Tracheal epithelial cell (primary cell): Measurements from ENCODE around the gene ATP6V1E1. TPM values are rescaled to one million over a fixed set of nuclear protein-coding genes. Genes with fewer than 3 reads are reported as not detected.

Source experiments
- total RNA-seq: library from RNA; depleted of rRNA; stranded (reverse); fragments of >200 nt; gene quantifications from 2 replicates; pipeline ENCODE4 v1.2.1, GENCODE V29; 2014

Gene ATP6V1E1
- total RNA-seq: 130 and 166 TPM in 2 replicates

GRCh38 chr22:17628406-17629172 lies at the start of gene ATP6V1E1:
ATP6V1E1 (minus strand) TSS chr22:17628749; CDS start chr22:17628635, 114 bp downstream.

GRCh38 chr22:17638432-17639246 lies 10.1 kb upstream of the ATP6V1E1 start, which contains the start of gene BCL2L13:
BCL2L13 (plus strand) TSS chr22:17638757; CDS start chr22:17655712, 16,955 bp downstream.

GRCh38 chr22:17562906-17563870 lies 65.4 kb downstream of the ATP6V1E1 start, which contains the start of gene SLC25A18:
SLC25A18 (plus strand) TSS chr22:17563498; CDS start chr22:17579945, 16,447 bp downstream.

Other genes with a start within 250 kb of the ATP6V1E1 start
- not detected in 2 replicates for gene SLC25A18, start 65.3 kb downstream of the ATP6V1E1 start, total RNA-seq
- gene BCL2L13, start 10.0 kb upstream of the ATP6V1E1 start, total RNA-seq: 51.3 and 62.4 TPM in 2 replicates
- 23.9 and 58.1 TPM in 2 replicates for gene BID, start 145.7 kb upstream of the ATP6V1E1 start, total RNA-seq